ENCODE data around the gene CALR3.

- TF ChIP-seq CTCF (IDR thresholded peaks at IDR 0.05) (no peak), POLR2A (IDR thresholded peaks at IDR 0.05) (no peak), POLR2AphosphoS5 (IDR thresholded peaks at IDR 0.05) (no peak)
Observed at GRCh38 chr19:16537111-16537510, 41.1 kb upstream of the CALR3 start.
